ENCODE data around the gene ZNF777.
"Not testable (repeated sequence)": the region's sequence is repeated elsewhere in the genome, so short reads cannot be mapped to it uniquely, and the experiment has no call there.

ZNF777 gene
- total RNA-seq: 17.9 to 21.8 reads per million in 2 experiments

- peak; percentile 70 for DNase-seq (ENCODE audit: low read depth)
These were observed at the start of gene ZNF777 for GRCh38 chr7:149460493-149461277. Gene ZNF777, minus strand, starts transcription at chr7:149461062. Its CDS starts 5,040 bp downstream, at chr7:149456022.

- no peak for DNase-seq (ENCODE audit: low read depth)
These were observed 49.4 kb upstream of the ZNF777 start for GRCh38 chr7:149510248-149510647.

DNA sequence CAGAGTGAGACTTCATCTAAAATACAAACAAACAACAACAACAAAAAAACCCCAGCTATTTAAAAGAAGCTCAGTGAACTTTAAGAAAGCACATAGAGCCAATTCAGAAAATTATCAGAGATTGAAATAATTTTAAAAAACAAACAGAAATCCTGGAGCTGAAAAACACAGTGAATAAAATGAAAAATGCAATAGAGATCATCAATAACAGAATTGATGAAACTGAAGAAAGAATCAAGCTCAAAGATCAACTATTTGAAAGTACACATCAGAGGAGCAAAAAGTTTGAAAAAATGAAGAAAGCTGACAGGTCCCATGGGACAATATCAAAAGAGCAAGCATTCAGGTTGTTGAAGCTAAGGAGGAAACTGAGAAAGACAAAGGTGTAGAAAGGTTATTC, 48.9 kb upstream of the ZNF777 start:
- no peak for DNase-seq (ENCODE audit: low read depth)

GRCh38 chr7:149505551-149505950, 44.7 kb upstream of the ZNF777 start:
- no peak for DNase-seq (ENCODE audit: low read depth)

GRCh38 chr7:149501651-149502050, 40.8 kb upstream of the ZNF777 start:
- DNase-seq (ENCODE audit: low read depth): no peak

GRCh38 chr7:149500910-149501309, 40.0 kb upstream of the ZNF777 start:
- no peak for DNase-seq (ENCODE audit: low read depth)

GRCh38 chr7:149500201-149500600, 39.3 kb upstream of the ZNF777 start:
- no peak for DNase-seq (ENCODE audit: low read depth)

DNA sequence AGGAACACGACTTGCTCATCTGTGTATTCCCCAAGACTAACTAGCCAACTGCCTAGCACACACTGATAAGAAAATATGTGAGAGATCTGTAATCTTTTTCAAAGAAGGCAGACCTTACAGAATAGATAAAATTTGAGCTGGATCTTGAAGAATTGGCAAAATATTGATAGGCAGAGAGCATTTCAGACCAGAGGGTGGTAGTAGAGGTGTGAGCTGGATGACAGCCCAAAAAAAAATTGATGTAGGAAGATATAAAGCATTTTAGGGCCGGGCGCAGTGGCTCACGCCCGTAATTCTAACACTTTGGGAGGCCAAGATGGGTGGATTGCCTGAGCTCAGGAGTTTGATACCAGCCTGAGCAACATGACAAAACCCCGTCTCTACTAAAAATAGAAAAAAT, 37.9 kb upstream of the ZNF777 start:
- DNase-seq (ENCODE audit: low read depth): no peak

DNA sequence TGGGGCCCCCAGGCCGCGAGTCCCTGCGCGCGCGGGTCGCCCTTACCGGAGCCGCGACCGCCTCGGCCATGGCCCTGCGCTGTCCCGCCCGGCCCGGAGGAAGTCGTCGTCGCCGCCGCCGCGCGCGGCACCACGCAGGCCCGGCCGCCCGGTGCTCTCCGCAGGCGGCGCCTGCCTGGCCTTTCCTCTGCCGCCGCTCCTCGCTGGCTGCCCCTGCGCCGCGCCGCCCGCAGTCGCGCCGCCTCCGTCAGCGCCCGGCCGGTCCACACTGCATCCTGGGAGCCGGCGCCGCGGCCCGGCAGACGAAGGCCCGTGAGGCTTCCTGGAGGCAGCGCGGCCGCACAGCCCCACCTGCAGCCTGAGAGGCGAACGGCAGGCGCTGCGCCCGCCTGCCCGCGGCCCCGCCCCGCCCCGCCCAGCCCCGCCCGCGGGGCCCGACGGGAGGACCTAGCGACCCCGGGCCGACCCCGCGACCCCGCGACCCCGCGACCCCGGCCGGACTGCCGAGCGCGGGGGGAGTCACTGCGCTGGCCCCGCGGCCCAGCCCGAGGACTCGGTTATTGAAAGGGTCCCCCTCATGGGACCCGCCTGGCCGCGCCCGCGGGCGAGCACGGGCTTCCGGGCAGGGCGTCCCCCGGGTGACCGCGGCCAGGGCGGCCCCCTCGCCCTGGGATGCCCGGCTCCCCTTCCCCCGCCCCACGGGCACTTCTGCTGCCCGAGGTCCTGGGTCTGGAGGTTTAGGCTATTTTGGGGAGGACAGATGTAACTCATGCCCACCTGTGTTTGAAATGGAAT, 36.8 kb upstream of the ZNF777 start, which contains the start of gene ZNF746:
Gene ZNF746, minus strand, starts transcription at position 343 of the 795 bp plus-strand sequence. Its CDS starts 273 bp downstream, at position 70.
- peak; percentile 69 for DNase-seq (ENCODE audit: low read depth)

DNA sequence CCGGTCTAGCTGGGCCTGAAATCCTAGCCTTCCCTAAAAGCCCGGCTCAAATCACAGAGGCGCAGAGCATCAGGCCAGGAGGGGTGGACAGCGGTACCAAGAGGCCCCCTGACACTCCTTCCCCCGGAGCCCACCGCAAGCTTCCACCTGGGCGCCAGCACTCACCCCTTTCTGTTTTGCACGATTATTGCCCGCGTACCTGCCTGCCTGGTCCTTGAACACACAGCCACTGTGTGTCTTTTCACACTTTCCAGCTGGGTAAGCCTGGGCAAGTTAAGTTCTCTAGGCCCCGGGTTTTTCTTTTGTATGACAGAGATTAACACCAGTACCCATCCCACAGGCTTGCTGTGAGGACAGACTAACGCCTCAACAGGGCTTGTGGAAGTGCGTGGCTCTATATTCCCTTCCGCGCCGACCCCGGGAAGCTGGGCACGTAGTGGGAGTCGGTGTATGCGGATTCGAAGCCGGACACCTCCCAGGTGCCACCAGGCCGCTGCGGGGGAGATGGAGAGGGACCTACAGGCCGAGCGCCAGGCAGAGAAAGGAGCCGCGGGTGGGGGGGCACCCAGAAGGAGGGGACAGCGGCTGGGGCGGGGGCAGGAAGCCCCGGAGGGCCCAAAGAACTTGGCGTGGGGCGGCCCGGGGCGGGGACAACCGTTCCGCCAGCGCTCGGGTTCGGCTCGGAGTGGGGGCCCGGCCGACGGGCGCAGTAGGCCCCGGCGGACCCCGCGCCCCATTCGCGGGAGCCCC, 36.0 kb upstream of the ZNF777 start:
- peak; percentile 31 for DNase-seq (ENCODE audit: low read depth)

GRCh38 chr7:149495785-149496641, 35.2 kb upstream of the ZNF777 start:
- no peak for DNase-seq (ENCODE audit: low read depth)

DNA sequence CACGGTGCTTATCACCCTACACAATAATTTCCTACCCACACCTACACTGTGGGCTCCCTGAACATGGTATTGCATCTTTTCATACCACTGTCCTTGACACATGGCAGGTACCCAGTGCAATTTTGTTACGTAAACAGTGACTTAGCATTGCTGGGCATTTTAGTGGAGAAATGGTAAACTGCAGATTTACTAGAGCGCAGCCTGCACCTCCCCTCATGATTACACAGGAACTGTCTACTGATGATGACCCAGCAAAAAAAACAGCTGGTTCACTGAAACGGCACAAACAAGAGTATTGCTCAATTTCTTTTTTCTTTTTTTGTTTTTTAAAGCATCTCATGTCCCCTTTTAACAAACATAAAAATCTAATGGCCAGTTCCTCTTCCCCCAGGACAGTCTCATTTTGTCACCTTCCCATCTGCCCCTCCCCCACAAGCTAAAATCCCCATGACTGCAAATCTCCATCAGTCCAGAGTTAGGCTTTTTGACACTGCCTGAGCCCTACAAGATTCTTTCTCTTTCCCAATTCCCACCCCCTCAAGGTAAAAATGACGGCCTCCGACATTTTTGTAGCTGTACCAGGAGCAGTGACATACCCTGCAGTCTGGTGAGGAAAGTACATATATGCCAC, 34.0 kb upstream of the ZNF777 start:
- no peak for DNase-seq (ENCODE audit: low read depth)

DNA sequence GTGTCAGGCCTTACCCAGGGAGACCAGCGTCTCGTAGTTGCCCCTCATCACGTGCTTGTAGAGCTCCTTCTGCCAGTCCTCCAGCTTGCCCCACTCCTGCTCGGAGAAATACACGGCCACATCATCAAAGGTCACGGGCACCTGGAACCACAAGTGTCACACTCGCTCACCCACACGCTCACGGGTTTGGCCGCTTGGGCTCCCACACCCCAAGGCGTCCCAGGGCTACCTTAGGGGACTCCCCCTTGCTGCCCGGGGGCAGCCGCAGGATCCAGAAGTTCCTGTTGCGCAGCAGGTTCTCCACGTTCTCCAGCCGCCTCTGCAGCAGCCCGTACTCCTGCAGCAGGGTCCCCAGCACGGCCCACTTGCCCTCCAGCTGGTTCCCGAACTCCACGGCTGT, 33.1 kb upstream of the ZNF777 start:
- not testable (repeated sequence) for DNase-seq (ENCODE audit: low read depth)

GRCh38 chr7:149493366-149493765, 32.5 kb upstream of the ZNF777 start:
- DNase-seq (ENCODE audit: low read depth): no peak

DNA sequence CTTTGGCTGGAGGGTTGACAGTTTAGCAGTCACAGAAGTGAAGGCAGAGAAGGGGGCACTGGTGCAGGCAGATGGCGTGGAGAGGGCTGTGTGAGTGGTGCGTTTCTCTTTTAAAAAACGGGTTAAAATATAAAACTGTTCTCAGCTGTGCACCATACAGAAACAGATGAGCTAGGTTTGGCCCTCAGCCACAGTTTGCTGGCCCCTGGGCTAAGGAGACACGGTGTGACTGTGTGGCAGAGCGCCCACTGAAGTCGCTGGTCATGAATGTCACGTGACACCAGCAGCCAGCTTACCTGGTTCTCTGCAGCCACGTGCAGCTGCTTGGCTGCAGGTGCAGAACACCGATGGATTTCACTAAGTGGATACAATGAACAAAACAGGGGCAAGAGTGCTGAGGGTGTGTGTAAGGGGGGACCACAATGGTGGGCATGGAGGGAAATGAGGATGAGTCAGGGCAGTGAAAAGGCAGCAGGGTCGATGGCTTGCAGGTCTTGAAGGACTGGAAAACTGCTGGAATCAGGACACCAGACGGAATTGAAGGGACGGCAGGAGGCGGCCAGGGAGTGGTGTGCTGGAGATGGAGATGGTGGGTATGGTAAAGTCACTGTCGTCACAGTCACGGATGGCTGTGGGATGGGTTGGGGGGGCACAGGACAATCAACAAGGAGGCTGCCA, 29.4 kb upstream of the ZNF777 start:
- DNase-seq (ENCODE audit: low read depth): no peak

GRCh38 chr7:149489391-149490024, 28.6 kb upstream of the ZNF777 start:
- no peak for DNase-seq (ENCODE audit: low read depth)

GRCh38 chr7:149479568-149479967, 18.7 kb upstream of the ZNF777 start:
- no peak for DNase-seq (ENCODE audit: low read depth)

DNA sequence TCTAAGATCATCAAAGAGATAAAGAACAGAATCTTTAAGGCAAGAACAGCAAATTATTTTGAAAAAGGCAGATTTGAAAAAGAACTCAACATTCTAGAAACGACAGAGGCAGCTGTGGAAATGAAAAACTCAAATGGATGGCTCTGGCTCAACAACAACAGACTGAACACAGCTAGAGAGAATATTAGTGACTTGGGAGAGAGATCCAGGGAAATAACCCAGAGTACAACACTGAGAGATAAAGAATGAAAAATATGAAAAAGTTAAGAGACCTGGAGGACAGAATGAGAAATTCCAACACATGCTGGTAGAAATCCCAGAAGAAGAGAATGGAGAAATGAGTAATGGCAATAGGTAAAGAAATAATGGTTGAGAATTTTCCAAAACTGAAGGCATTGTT, 17.9 kb upstream of the ZNF777 start:
- DNase-seq (ENCODE audit: low read depth): no peak
